CD14-positive monocyte (primary cell): ENCODE results near the gene PXDN. TPM values are rescaled to one million over a fixed set of nuclear protein-coding genes. Genes with fewer than 3 reads are reported as not detected.
A peak's percentile ranks its signal among the peaks of the same experiment; 100 is the strongest.

Experiments used
- DNase-seq, 3 donors: peaks; one replicate each; pipeline ENCODE4 v3.0.0-alpha.2; 2011 to 2022
- H2AFZ ChIP-seq: 2 replicates; pipeline ENCODE4 v1.6.0; 2012; ENCODE audit warnings: mild to moderate bottlenecking, low read depth, low read length, inconsistent platforms; ENCODE audit not compliant: insufficient read depth, poor library complexity, severe bottlenecking
- H3K27ac ChIP-seq, 2 donors: 1 replicate in 1 of 2; 2 replicates in 1 of 2; pipeline ENCODE4 v1.5.1; 2012 to 2013; ENCODE audit warnings: low read length in 2 of 2, control low read depth in 1 of 2, inconsistent platforms in 1 of 2, low read depth in 1 of 2, mild to moderate bottlenecking in 1 of 2
- H3K27me3 ChIP-seq, 2 donors: one replicate each; pipeline versions ENCODE4 v1.6.0 to v1.6.1; 2011 to 2013; ENCODE audit warnings: low read length in 2 of 2; ENCODE audit not compliant: control insufficient read depth in 2 of 2, insufficient read depth in 2 of 2
- H3K36me3 ChIP-seq, 2 donors: replicated peaks in 1 of 2; 1 replicate in 1 of 2; 2 replicates in 1 of 2; pipeline versions ENCODE4 v1.5.1 to v1.6.1; 2012 to 2013; ENCODE audit warnings: low read length in 2 of 2, control low read depth in 1 of 2, inconsistent platforms in 1 of 2, mild to moderate bottlenecking in 1 of 2; ENCODE audit not compliant: insufficient read depth in 2 of 2, control insufficient read depth in 1 of 2
- H3K4me1 ChIP-seq, 2 donors: 1 replicate in 1 of 2; 2 replicates in 1 of 2; pipeline versions ENCODE4 v1.5.1 to v1.6.1; 2012 to 2013; ENCODE audit warnings: low read length in 2 of 2, control low read depth in 1 of 2, inconsistent platforms in 1 of 2, mild to moderate bottlenecking in 1 of 2, moderate library complexity in 1 of 2; ENCODE audit not compliant: insufficient read depth in 2 of 2, control insufficient read depth in 1 of 2
- H3K4me2 ChIP-seq: replicated peaks from 2 replicates; pipeline ENCODE3; 2012; ENCODE audit warnings: low read length, moderate library complexity, mild to moderate bottlenecking; ENCODE audit not compliant: poor library complexity, severe bottlenecking; ENCODE audit errors: extremely low read depth
- H3K4me3 ChIP-seq, 3 experiments: fragments of 200-600 bp in 1 of 3; sonication (generic) in 1 of 3; replicated peaks in 1 of 3; 1 replicate in 2 of 3; 2 replicates in 1 of 3; pipeline ENCODE4 v1.5.1; 2011 to 2013; ENCODE audit warnings: low read length in 3 of 3, mild to moderate bottlenecking in 3 of 3, control low read depth in 2 of 3, low read depth in 2 of 3, inconsistent platforms in 1 of 3, moderate library complexity in 1 of 3
- H3K79me2 ChIP-seq: 2 replicates; pipeline ENCODE4 v1.6.0; 2012; ENCODE audit warnings: mild to moderate bottlenecking, control low read depth, inconsistent platforms, low read length, moderate library complexity; ENCODE audit not compliant: insufficient read depth
- H3K9ac ChIP-seq: 2 replicates; pipeline ENCODE4 v1.6.0; 2017; ENCODE audit warnings: low read length, mild to moderate bottlenecking; ENCODE audit not compliant: insufficient read depth, poor library complexity, severe bottlenecking
- H3K9me3 ChIP-seq, 2 donors: replicated peaks in 1 of 2; 1 replicate in 1 of 2; 2 replicates in 1 of 2; pipeline versions ENCODE4 v1.5.1 to v1.6.1; 2012 to 2013; ENCODE audit warnings: low read length in 2 of 2, control low read depth in 1 of 2; ENCODE audit not compliant: control insufficient read depth in 1 of 2, insufficient read depth in 1 of 2
- H4K20me1 ChIP-seq: 2 replicates; pipeline ENCODE4 v1.6.0; 2012; ENCODE audit warnings: mild to moderate bottlenecking, low read length, control low read depth, moderate library complexity; ENCODE audit not compliant: insufficient read depth
- H3K27ac Mint-ChIP-seq, 7 donors: one replicate each; pipeline ENCODE4 v1.8.0; 2020; ENCODE audit warnings: mild to moderate bottlenecking in 7 of 7, mixed read lengths in 7 of 7, moderate library complexity in 6 of 7, inconsistent platforms in 2 of 7
- H3K27me3 Mint-ChIP-seq, 3 donors: one replicate each; pipeline ENCODE4 v1.8.0; 2021 to 2022; ENCODE audit warnings: low read depth in 3 of 3, mild to moderate bottlenecking in 3 of 3, mixed read lengths in 3 of 3, moderate library complexity in 3 of 3, inconsistent platforms in 1 of 3
- H3K36me3 Mint-ChIP-seq, 2 donors: one replicate each; pipeline ENCODE4 v1.8.0; 2020; ENCODE audit warnings: mixed read lengths in 2 of 2, inconsistent platforms in 1 of 2, mild to moderate bottlenecking in 1 of 2
- H3K4me1 Mint-ChIP-seq: one replicate; pipeline ENCODE4 v1.8.0; 2020; ENCODE audit warnings: mild to moderate bottlenecking, mixed read lengths
- H3K4me3 Mint-ChIP-seq, 2 donors: one replicate each; pipeline ENCODE4 v1.8.0; 2020; ENCODE audit warnings: mild to moderate bottlenecking in 2 of 2, mixed read lengths in 2 of 2, moderate library complexity in 1 of 2
- H3K9me3 Mint-ChIP-seq, 7 donors: one replicate each; pipeline ENCODE4 v1.8.0; 2020 to 2022; ENCODE audit warnings: mixed read lengths in 7 of 7, mild to moderate bottlenecking in 6 of 7, moderate library complexity in 6 of 7, inconsistent platforms in 2 of 7
- WGBS: methylation state at CpG from one replicate; pipeline ENCODE4 v1.1.5; 2013; ENCODE audit warnings: missing lambda C conversion rate; ENCODE audit not compliant: insufficient coverage; 5-methylcytosine and 5-hydroxymethylcytosine counted together
- intact Hi-C, 2 donors: fragments of 100-400 bp; cut with micrococcal nuclease; formaldehyde crosslinking; loops; one replicate each; pipeline versions ENCODE4 v1.15.0 to v1.15.1; 2023
- polyA plus RNA-seq, 3 donors: library from polyadenylated mRNA; depleted of rRNA in 1 of 3; unstranded in 2 of 3; stranded (reverse) in 1 of 3; fragments of 300-500 nt in 2 of 3; fragments of >200 nt in 1 of 3; fragmentation: Illumina TruSeq in 2 of 3; gene quantifications; 1 replicate in 2 of 3; 2 replicates in 1 of 3; pipeline ENCODE4 v1.2.3, GENCODE V29; 2012 to 2021
- TF ChIP-seq, protein P1 (sequence below): fragments of 200-600 bp; IDR thresholded peaks from one replicate; pipeline ENCODE4 v1.8.0; 2022; ENCODE audit warnings: antibody characterized with exemption, mild to moderate bottlenecking

The PXDN gene
- polyA plus RNA-seq, 3 donors = not detected

DNA sequence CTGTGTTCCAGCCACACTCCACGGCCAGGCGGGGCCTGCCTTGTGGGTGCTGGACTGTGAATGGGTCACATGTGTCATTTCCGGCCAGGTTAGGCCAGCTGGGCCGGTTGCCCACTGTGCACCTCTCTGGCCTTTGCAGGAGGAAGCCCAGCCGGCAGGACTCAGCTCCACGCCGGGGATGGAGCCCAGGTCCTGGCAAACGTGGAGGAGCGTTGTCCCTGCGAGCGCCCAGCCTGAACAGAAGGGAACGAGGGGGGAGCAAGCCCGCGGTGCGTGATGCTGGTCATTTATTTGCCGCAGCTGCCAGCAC is 152.9 kb downstream of the PXDN start:
- Mint-ChIP-seq H3K27me3 (peaks cover 0 to 15% (median 14%) of the 10 kb centered on the region in 3 donors), H3K36me3 (no peaks in the 10 kb centered on the region), H3K27ac (no peak overlapping the region), H3K9me3 (no peaks in the 10 kb centered on the region), H3K4me1 (no peaks in the 10 kb centered on the region), H3K4me3 (no peak overlapping the region)
- Histone ChIP-seq H3K36me3 (no peaks in the 10 kb centered on the region), H3K9ac (no peak overlapping the region), H2AFZ (no peak overlapping the region), H3K27me3 (peaks cover 0 to 2% of the 10 kb centered on the region in 2 donors), H3K9me3 (peaks cover 13 to 16% of the 10 kb centered on the region in 2 donors), H3K27ac (no peak overlapping the region), H3K4me3 (no peak overlapping the region), H3K4me1 (no peaks in the 10 kb centered on the region), H3K79me2 (no peaks in the 10 kb centered on the region), H3K4me2 (no peak overlapping the region), H4K20me1 (no peaks in the 10 kb centered on the region)
- intact Hi-C loops = no loop called here
- DNase-seq = no peak
- WGBS = 82% methylated on average over 13 of the region's 16 CpGs
- TF ChIP-seq, protein P1, sequence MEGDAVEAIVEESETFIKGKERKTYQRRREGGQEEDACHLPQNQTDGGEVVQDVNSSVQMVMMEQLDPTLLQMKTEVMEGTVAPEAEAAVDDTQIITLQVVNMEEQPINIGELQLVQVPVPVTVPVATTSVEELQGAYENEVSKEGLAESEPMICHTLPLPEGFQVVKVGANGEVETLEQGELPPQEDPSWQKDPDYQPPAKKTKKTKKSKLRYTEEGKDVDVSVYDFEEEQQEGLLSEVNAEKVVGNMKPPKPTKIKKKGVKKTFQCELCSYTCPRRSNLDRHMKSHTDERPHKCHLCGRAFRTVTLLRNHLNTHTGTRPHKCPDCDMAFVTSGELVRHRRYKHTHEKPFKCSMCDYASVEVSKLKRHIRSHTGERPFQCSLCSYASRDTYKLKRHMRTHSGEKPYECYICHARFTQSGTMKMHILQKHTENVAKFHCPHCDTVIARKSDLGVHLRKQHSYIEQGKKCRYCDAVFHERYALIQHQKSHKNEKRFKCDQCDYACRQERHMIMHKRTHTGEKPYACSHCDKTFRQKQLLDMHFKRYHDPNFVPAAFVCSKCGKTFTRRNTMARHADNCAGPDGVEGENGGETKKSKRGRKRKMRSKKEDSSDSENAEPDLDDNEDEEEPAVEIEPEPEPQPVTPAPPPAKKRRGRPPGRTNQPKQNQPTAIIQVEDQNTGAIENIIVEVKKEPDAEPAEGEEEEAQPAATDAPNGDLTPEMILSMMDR = no peak

DNA sequence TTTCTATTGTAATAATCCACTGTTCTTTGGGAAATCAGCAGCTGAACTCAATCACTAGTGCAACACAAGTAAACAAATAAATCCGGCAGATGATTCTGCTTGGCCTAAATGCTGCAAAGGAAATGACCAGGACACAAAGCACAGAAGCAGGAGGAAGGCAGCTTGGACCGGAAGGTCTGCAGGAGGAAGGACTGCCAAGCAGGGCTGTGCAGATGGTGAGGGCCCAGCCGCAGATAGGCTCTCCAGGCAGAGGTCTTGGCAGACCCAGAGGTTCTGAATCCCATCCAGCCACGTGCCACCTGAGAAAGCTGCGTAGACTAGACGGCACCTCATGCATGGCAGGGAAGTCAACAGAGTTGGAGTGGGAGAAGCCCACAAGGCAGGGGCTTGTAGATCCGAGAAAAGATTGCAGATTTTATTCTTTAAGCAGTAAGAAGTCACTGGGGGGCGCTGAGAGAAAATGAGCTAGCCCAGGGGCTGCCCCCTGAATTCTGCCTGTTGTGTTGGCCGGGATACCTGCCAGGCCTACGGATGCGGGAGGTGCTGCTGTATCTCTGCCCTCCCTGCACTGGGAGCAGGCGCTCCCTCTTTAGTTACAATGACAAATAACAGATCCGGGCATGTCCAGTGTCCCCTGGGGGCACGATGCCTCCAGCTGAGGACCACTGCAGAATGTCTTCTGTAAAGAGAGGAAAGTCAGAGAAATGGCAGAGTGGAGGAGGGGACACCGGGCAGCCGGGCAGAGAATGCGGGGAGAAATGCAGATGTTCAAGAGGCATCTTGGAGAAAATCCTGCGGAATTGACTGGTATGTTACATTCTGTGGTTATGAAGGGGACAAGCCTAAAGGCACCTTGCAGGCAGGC is 153.5 kb downstream of the PXDN start:
- TF ChIP-seq, protein P1 = no peak
- intact Hi-C loops = no loop called here
- Histone ChIP-seq H3K27ac (no peak overlapping the region), H3K9ac (no peak overlapping the region), H3K27me3 (peaks cover 0 to 2% of the 10 kb centered on the region in 2 donors), H3K4me2 (no peak overlapping the region), H3K4me1 (no peaks in the 10 kb centered on the region), H3K79me2 (no peaks in the 10 kb centered on the region), H3K4me3 (no peak overlapping the region), H3K36me3 (no peaks in the 10 kb centered on the region), H2AFZ (no peak overlapping the region), H4K20me1 (no peaks in the 10 kb centered on the region), H3K9me3 (peaks cover 7 to 11% of the 10 kb centered on the region in 2 donors)
- no peak overlapping the region for H3K4me3 Mint-ChIP-seq
- peaks cover 0 to 15% (median 15%) of the 10 kb centered on the region in 3 donors for H3K27me3 Mint-ChIP-seq
- 83% methylated on average over 16 of the region's 18 CpGs for WGBS
- no peaks in the 10 kb centered on the region for H3K36me3 Mint-ChIP-seq
- H3K9me3 Mint-ChIP-seq = no peaks in the 10 kb centered on the region
- no peak for DNase-seq
- peak overlapping the region in 1 of 7 donors; percentile 6 for H3K27ac Mint-ChIP-seq
- H3K4me1 Mint-ChIP-seq = no peaks in the 10 kb centered on the region
